C1 segment of cervical spinal cord (tissue), 14 donors: ENCODE measurements around the gene SRP19.
A peak's percentile ranks its signal among the peaks of the same experiment; 100 is the strongest.
"Not testable (repeated sequence)": the region's sequence is repeated elsewhere in the genome, so short reads cannot be mapped to it uniquely, and the experiment has no call there.

ENCODE experiments used
- DNase-seq, 14 donors: peaks; one replicate each; lab custom pipeline; 2025; lab: John Stamatoyannopoulos, UW

Gene SRP19

DNA sequence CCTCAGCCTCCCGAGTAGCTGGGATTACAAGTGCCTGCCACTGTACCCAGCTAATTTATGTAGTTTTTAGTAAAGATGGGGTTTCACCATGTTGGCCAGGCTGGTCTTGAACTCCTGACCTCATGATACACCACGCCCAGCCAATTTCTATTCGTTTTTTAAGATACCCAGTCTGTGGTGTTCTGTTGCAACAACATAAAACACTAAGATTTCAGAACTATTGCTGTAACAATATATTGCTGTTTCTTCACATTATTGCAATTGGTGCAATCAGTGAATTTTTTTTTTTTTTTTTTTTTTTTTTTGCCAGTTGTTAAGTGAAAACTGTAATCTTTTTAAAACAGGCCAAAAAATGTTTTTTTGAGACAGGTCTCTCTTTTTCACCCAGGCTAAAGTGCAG is 9.9 kb downstream of the SRP19 start:
- DNase-seq: no peak

DNA sequence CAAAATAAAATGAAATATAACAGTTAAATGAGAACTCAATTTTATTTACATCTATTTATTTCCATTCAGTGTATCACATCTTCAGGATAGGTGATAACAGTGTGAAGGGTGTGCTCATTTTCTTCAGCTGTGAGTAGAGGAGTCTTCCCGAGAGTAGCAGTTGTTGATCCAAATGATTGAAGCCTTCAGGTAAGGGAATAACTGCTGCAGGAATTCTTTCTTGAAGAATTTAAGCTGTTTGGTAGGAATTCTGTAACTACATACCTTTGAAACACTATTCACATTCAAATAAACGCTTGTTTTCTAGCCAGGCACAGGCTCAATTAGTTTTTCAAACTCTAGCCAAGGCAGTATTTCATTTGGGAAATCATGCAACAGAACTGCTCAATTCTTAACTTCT is 15.3 kb downstream of the SRP19 start:
- DNase-seq: no peak

DNA sequence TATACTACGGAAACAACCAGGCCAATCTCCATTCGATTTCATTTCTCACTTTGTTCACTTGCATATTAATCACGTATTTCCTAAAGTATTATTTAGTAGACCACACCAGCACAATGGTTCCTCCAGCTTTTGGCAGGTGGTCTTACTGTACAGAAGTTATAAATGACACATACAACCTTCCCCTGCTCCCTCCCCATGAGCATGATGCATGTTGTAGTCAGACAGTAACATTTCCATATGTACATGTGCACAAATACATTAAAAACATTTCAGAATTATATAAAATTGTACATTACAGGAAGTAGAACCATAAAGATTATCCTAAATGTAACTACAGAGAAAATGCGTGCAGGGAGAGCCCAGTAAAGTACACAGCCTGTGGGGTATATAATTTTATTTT is 17.0 kb downstream of the SRP19 start:
- DNase-seq: no peak

DNA sequence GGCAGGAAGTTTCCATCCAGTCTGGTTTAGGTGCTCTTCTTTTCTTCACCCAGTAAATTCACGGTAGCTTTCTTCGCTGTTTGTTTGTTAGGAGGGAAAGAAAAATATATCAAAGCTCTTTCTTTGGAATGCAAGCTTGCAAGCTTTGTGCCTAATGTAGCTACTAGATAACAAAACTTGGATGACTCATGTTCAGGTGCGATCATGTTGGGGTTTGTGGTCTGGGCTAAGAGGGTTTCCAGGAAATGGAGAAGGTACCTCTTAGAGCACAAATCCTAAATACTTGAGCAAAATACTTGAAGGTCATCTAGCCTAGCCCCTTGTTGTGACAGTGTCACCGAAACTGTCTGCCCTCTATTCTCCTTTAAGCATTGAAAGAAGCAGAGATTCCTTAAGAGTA is 17.7 kb downstream of the SRP19 start:
- no peak for DNase-seq

DNA sequence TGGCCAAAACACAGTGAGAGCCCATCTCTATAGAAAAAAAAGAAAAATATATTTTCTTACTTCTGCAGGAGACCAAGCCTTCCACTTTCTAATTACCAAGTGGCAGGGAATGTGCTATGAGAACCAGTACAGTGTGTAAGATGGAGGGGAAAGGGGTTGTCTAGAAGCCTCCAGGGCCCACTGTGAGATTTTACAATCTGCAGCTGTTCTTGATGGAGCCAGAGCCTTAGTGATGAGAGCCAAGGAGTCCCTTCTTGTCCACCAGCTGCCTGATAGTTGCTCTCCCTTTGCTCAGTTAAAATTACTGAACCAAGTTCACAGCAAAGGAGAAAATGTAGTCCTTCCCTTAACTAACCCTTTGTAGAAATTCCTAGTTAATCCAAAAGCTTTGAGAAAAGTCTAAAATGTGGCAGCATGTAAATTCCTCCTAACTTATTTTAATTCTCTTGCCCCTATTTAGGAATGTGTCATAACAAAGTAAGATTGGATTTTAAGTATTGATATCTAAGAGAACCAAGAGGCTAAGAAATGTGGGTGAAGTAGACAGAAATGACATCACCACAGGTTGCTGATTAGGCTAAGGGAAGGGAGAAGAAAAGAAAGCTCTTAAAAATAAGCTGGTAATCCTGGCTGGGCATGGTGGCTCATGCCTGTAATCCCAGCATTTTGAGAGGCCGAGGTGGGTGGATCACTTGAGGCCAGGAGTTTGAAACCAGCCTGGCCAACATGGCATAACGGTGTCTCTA is 19.3 kb downstream of the SRP19 start:
- DNase-seq: no peak

DNA sequence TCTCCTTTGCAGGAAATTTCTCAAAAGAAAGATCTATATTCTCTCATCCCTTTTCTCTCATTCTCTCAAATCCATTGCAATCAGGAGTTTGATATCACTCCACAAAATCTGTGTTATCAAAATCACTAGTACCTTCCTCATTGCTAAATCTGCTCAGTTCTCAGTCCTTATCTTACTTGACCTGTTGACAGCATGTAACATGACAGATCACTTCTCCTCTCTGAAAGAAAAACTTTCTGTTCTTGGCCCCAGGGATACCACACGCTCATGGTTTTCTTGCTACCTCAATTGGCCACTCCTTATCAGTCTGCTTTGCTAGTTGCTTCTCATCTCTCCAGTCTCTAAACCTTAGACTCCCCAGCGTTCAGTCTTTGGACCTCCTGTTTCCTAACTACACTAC is 22.1 kb downstream of the SRP19 start:
- no peak for DNase-seq

DNA sequence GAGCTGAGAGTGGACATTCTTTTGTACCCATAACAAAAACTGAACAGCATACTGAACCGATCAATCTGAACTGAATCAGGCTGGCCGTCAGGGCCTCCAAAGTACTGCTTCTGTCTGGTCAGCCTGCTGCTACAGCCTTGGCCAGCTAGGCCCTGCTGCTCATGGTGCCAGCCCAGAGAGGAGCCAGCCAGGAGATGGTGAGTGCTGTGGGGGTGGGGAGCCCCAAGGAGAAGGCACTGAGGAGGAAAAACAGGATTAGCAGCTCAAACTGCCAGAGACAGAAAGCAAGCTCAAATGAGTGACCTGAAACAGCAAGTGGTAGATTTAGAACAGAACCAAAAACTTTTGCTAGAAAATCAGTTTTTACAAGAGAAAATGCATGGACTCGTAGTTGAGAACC is 23.9 kb downstream of the SRP19 start:
- DNase-seq: peak in 9 of 14 donors; percentile 24 to 87 (median 52)

DNA sequence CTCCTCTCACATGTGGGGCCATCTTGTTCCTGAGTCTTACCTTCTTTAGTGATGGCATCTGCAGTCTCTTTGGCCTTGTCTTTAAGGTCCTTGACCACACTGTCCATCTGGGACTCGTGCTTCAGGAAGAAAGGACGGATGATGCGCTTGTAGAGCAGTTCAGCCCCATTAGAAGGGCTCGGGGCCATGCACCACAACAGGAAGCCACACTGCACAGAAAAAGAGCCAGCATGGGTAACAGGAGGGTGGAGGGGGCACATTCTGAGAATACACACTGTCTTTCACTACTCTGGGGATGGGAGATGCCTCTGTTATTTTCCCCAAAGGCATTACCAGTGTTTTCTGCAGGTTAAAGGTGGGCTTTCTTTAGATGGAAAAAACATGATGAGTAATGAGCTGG is 25.9 kb downstream of the SRP19 start:
- DNase-seq: no peak

DNA sequence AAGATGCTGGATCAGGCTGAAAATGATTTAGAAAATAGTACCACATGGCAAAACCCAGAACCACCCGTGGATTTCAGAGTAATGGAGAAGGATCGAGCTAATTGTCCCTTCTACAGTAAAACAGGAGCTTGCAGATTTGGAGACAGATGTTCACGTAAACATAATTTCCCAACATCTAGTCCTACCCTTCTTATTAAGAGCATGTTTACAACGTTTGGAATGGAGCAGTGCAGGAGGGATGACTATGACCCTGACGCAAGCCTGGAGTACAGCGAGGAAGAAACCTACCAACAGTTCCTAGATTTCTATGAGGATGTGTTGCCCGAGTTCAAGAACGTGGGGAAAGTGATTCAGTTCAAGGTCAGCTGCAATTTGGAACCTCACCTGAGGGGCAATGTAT is 31.0 kb downstream of the SRP19 start:
- not testable (repeated sequence) for DNase-seq

DNA sequence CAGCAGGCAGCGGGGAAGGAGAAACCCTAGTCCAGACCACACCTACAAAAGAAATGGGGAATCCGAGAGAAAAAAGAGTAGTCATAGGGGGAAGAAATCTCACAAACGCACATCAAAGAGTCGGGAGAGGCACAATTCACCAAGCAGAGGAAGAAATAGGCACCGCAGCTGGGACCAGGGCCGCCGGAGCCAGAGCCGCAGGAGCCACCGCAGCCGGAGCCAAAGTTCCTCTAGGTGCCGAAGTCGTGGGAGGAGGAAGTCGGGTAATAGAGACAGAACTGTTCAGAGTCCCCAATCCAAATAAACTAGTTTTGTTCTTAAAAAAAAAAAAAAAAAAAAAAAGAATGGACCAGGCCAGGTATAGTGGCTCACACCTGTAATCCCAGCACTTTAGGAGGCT is 31.7 kb downstream of the SRP19 start:
- DNase-seq: no peak

DNA sequence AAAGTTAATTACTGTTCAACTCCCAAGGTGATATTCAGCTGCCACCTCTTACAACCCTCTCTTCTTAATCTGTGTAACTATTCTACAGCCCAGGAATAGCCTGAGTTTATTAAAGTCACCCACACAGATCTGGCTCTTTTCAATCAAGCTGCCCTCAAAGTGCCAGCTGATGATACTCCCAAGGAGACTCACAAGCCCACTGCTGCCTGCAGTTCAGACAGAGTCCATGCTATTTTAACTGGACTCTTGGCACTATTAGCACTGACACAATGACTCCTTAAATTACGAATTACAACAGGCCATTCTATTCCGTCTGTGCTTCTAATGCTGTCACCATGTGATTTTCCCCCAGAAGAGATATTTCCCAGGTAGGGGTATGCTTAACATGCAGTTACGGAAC is 34.6 kb downstream of the SRP19 start:
- DNase-seq: no peak

DNA sequence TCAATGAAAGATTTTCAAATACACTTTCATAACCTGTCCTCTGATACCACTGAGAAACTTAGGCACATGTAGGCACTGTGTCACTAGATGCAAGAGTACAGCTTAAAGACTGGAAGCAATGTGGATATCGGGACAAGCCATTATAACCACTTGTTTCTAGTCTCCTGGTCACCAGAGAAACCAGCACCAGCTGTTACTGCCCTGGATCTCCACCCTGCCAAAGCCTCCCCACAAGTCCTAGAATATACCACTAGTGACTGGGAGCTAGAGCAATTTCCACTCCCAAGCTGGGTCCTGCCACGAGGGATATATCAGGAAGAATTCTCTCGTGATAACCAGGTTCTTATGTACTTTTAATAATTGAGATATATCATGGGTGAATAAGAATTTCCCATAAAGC is 41.5 kb downstream of the SRP19 start:
- no peak for DNase-seq

DNA sequence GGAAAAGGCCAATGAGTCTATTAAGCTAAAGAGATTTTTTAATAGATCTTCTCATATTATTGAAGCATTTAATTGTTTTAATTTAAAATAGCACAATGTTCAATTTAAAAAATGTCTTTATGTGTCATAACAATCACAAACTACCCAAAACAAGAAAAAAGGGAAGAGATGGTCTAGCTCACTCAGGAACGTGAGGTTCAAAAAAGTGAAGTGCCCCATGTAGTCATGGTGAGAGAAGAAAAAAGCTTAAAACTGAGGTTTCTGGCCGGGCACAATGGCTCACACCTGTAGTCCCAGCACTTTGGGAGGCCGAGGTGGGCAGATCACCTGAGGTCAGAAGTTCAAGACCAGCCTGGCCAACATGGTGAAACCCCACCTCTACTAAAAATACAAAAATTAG is 43.9 kb downstream of the SRP19 start:
- DNase-seq: not testable (repeated sequence)

DNA sequence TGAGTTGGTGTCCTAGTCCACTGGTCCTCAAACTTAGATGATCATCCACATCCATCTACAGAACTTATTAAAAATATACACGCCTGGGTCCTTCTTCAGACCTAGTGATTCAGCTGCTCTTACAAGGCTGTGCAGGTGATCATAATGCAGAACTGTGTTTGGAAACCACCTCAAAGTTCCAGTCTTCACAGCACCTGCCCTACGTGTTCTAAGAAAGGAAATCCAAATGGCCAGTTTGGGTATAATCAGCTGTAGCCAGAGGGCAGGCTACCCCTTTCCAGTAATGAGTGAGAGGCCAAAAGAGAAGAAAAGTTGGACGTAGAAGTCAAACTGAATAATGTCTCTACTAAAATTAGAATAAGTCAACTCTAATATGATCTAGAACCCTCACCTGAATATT is 45.5 kb downstream of the SRP19 start:
- no peak for DNase-seq

DNA sequence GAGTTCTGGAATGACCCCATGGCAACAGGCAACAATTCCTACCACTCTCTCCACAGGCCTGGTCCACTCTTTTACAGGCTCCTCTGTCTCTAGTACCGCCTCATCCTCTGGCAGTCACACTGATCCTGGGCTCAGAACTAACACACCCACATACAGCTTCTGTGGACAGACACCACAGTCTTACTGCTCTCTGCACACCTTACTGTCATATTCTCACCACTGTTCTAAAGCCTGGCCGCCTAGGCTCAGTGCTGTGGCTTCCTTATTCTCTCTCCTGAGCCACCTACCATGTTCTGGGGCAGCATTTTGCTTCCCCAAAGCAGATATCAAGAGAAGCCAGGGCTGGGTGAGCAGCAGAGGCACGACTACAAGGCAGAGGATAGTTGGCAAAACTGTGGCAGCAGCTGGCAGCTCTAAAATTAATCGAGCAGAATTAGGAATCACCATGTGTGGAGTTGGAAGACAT is 46.1 kb downstream of the SRP19 start:
- peak in 1 of 14 donors; percentile 51 for DNase-seq

DNA sequence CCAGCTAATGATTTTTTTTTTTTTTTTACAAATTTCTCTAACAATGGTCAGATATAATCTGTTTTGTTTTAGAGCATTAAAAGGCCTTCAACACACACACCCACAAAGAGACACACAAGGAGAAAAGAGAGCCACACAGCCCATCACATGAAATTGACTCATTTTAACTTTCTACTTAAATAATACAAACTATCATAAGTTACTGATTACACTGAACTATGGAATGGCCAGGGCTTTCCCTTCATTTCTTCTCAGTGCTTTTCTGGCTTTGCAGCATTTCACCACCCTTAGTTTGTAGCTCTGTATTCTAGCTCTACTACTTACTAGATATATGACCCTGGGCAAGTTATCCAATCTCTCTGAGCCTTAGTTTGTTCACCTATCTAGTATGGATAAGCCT is 47.8 kb downstream of the SRP19 start:
- no peak for DNase-seq

DNA sequence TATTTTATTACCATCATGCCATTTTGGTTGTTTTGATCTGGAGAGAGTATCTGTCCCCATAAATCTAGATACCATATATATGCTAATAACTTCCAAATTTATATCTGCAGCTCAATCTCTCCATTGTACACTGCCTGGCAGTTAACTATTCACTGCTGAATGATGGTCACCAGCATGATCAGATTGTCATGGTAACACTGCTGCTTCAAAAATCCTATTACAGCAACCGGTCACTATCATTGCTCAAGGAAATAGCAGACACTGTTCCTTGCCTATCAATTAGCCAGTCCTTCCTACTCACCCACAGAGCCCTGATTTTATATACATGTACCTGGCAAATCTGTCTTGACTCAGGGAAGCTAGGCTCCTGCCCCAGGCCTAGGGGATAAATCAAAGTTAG is 49.4 kb downstream of the SRP19 start:
- no peak for DNase-seq

DNA sequence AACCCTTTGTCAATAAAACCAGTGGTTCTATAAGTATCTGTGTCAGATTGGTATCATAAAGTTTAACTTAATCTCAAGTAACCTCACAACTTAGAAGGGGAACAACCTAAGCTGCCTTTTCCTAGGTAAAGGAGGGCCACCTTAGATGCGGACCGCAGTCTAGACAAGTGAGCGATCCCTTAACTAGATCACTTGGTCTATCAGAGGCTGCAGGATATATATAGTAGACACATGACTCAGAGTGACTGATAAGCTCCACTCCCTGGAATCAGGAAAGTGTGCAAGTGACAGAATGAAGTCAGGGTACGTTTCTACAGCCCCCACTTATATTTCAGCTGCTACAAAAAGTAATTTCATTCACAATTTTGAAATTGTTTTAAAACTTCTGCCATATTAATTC is 53.5 kb downstream of the SRP19 start:
- no peak for DNase-seq

DNA sequence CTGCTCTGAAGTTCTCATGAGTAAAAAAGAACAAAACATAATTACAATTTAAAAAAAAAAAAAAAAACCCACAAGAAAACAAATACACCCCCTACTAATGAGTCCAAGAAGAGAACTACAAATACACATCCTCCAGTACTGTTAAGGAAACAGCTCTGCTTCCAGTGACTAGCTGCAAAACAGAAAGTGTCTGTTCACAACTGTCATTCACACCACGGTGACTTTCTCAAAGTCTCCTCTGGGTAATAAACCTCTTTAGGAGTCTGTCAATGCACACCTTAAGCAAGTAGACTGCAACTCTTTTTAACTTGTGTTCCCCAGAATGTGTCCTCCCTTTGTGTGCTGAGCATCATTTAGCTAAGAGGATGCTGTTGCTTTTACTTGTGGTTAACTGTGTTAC is 54.7 kb downstream of the SRP19 start:
- no peak for DNase-seq

DNA sequence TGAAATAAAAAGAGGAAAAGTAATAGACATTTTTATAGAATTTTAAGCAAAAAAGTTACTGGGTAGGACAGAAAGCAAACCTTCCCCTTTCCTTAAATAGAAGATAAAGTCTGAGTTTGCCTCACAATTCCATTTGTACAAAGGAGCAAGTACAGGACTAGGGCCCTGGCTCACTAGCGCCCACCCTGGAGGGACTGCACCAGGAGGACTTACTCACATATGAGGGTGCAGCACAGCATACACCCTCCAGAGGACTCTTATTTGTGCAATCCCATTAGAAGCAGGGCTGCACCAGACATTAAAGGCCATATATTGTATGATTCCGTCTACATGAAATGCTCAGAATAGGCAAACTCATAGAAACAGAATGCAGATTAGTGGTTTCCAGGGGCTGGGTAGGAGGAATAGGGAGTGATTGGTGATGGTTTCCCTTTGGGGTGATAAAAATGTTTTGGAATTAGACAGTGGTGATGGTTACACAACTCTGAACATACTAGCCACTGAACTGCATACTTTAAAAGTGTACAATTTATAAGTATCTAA is 56.4 kb downstream of the SRP19 start:
- DNase-seq: no peak

DNA sequence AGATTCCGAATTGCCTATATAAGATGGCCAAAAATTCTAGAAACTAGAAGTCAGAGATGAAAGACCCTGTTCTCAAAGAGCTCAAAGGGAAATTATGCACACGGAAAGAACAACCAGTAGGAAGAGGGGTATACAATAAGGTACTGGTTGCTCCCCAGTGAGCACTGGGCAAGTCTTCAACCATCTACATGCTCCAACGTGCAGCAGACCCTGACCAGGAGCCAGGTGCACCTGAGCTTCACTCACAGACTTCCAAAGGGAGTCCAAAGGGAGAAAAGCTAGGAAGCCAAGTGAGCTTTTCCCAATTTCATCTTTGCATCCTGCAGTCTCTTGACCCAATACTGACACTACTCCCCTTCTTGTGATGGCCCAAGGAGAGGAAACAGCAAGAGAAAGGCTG is 57.0 kb downstream of the SRP19 start:
- no peak for DNase-seq

DNA sequence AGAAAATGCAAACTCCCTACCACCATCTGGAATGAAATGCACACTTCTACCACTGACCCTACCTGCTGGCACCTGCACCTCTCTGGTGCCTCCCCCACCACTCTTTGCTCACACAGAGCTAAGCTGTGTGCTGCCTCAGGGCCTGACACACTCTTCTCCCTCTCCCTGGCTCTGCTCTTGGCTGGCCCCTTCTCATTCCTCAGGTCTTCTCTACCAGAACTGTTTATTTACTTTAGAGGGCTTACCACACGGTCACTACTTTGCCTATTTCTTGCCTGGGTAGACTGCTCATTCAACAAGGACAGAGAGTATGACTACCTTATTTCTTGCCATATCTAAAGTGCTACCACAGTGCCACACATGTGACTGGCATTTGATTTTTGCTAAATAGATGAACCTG is 57.6 kb downstream of the SRP19 start:
- no peak for DNase-seq
